Left ventricle myocardium inferior (tissue), 1 donor: ENCODE data around the gene EGFL7. TPM values are rescaled to one million over a fixed set of nuclear protein-coding genes. Genes with fewer than 3 reads are reported as not detected.

ENCODE experiments used
- DNase-seq: peaks from one replicate; pipeline ENCODE4 v3.0.0-alpha.2; 2020
- H3K27ac ChIP-seq: fragments of 200-600 bp; replicated peaks from 2 replicates; pipeline ENCODE4 v1.8.0; 2021
- H3K27me3 ChIP-seq: fragments of 200-600 bp; 2 replicates; pipeline ENCODE4 v1.8.0; 2021; ENCODE audit warnings: low read depth
- H3K36me3 ChIP-seq: fragments of 200-600 bp; 2 replicates; pipeline ENCODE4 v1.8.0; 2021
- H3K4me1 ChIP-seq: fragments of 200-600 bp; 2 replicates; pipeline ENCODE4 v1.8.0; 2021
- H3K4me3 ChIP-seq: fragments of 200-600 bp; 2 replicates; pipeline ENCODE4 v1.8.0; 2021; ENCODE audit warnings: mild to moderate bottlenecking, moderate library complexity
- H3K9me3 ChIP-seq: fragments of 200-600 bp; replicated peaks from 2 replicates; pipeline ENCODE4 v1.8.0; 2021
- CTCF ChIP-seq: fragments of 200-600 bp; IDR thresholded peaks from 2 replicates; pipeline ENCODE4 v1.8.0; 2021; ENCODE audit warnings: antibody characterized with exemption, mild to moderate bottlenecking, borderline replicate concordance
- intact Hi-C: fragments of 100-400 bp; cut with micrococcal nuclease; formaldehyde crosslinking; loops from one replicate; pipeline ENCODE4 v1.11.0; 2022
- total RNA-seq: library from RNA; stranded (reverse); fragmentation: NEBNext Ultra II Directional; extraction: Animal tissue kit (Norgen Biotek cat#: 25700); gene quantifications from one replicate; pipeline ENCODE4 v1.2.1, GENCODE V29; 2021
- donor health status: DM: no; HTN: yes; CAD: no; lungs with severe emphysema.

EGFL7 gene
- total RNA-seq, 1 donor from 2014 or later = 81.5 TPM

DNA sequence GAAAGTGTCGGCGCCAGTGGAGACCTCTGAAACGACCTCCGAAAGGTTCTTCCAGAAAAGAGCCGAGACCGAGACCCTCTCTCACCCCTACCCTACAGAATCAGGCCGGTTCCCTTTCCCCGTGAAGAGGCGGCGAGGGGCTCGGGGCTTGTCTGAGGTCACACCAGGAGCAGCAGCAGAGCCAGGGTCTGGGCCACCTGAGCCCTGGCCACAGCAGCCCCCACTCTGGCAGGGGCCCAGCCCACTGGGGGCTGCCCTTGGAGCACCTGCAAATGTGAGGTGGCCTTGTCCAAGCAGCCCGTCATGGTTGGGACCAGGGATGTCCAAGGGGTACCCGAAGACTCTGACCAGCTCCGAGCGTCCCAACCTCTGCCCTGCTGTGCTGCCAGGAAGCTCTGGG lies 15.3 kb downstream of the EGFL7 start:
- H3K36me3 ChIP-seq = peaks cover 23% of the 10 kb centered on the region
- no peaks in the 10 kb centered on the region for H3K27me3 ChIP-seq
- no peak for DNase-seq
- H3K4me3 ChIP-seq = no peak overlapping the region
- no peak overlapping the region for H3K27ac ChIP-seq
- intact Hi-C loops = no loop called here
- no peaks in the 10 kb centered on the region for H3K9me3 ChIP-seq
- H3K4me1 ChIP-seq = peaks cover 34% of the 10 kb centered on the region
- no peak for TF ChIP-seq CTCF

GRCh38 chr9:136678624-136679023 lies 15.9 kb downstream of the EGFL7 start:
- Histone ChIP-seq H3K9me3 (no peaks in the 10 kb centered on the region), H3K4me1 (peaks cover 39% of the 10 kb centered on the region), H3K27ac (no peak overlapping the region), H3K4me3 (no peak overlapping the region), H3K27me3 (no peaks in the 10 kb centered on the region), H3K36me3 (peaks cover 23% of the 10 kb centered on the region)
- no peak for DNase-seq
- no peak for TF ChIP-seq CTCF
- intact Hi-C loops = no loop called here

DNA sequence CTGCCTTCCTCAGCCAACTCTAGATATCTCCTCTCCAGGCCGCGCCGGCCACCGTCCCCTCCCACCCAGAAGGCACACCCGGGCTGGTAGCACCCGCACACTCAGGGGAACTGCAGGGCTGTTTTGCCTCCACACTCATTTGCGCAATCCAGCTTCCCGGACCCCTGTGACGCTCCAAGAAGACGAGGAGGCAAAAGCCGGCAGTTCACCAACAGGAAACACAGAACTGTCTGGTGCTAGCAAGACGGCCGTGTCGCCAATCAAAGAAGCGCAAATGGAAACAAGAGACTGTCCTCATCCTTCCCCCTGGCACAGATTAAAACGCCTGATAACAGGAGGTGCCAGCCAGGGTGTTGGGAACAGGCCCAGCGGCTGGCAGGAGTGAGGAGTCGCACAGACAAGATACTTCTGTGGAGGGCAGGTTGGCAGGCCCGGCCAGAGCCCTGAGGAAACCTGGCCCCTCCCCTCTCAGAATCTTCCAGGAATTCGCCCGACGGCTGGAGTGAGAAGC lies 16.8 kb downstream of the EGFL7 start:
- TF ChIP-seq CTCF = no peak
- DNase-seq = no peak
- no peak overlapping the region for H3K4me3 ChIP-seq
- peaks cover 18% of the 10 kb centered on the region for H3K36me3 ChIP-seq
- no peaks in the 10 kb centered on the region for H3K9me3 ChIP-seq
- peaks cover 48% of the 10 kb centered on the region for H3K4me1 ChIP-seq
- H3K27me3 ChIP-seq = no peaks in the 10 kb centered on the region
- H3K27ac ChIP-seq = no peak overlapping the region
- intact Hi-C loops = no loop called here

DNA sequence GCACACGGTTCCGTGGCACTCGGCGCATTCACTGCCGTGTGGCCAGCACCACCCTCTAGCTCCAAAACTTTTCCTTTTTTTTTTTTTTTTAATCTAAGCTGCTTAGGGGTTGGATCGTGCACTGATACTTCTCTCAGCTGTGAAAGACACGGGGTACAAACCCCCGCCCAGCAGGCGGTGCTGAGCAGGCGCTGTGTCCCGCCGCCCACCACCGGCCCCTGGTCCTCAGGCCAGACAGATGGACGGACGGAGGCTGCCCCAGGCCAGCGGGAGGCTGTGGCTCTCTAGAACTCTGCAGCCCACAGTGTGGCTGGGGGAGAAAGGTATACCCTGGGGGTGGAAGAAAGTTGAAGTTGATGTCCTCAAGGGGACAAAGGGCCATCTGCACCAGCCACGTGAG lies 18.3 kb downstream of the EGFL7 start:
- intact Hi-C loops = no loop called here
- Histone ChIP-seq H3K9me3 (no peaks in the 10 kb centered on the region), H3K27ac (no peak overlapping the region), H3K36me3 (peaks cover 11% of the 10 kb centered on the region), H3K4me3 (no peak overlapping the region), H3K27me3 (no peaks in the 10 kb centered on the region), H3K4me1 (peaks cover 58% of the 10 kb centered on the region)
- no peak for DNase-seq
- no peak for TF ChIP-seq CTCF

DNA sequence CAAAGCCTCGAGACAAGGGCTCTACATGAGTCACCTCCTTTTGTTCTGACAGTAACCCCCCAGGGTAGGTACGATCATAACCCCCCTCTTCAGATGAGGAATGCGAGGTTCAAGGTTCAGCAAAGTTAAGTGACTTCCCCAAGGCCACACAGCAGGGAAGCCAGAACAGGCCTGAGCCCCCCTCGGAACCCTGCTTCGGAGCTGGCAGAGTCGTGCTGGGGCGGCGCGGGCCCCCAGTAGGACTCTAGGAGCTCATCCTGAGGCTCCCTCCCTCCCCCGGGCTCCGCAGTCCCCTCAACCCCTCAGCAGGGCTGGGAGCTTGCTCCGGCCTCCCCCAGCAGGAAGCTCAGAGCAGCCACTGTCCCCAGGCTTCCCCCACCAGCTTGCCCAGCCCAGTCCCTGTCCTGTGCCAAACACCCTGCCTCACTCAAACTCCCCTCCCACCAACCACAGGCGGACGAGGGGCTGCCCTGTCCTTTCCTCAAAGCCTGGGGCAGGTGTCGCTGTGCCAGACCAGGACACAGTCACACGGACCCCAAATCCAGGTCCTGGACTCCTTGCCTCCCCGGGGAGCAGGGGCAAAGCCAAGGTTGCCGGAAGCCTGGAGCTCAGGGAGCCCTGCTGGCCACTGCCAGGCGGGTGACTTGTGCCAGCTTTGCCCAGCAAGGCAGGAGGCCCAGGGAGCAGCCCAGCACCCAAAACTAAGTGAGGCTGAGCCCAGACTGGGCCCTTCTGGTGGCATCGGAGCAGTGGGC lies 19.4 kb downstream of the EGFL7 start:
- Histone ChIP-seq H3K4me1 (peaks cover 69% of the 10 kb centered on the region), H3K4me3 (no peak overlapping the region), H3K27me3 (no peaks in the 10 kb centered on the region), H3K9me3 (no peaks in the 10 kb centered on the region), H3K36me3 (peaks cover under 1% of the 10 kb centered on the region), H3K27ac (no peak overlapping the region)
- intact Hi-C loops = no loop called here
- no peak for TF ChIP-seq CTCF
- DNase-seq = no peak
